Measurements from ENCODE around the gene AGT. TPM values are rescaled to one million over a fixed set of nuclear protein-coding genes. Genes with fewer than 3 reads are reported as not detected.

The AGT gene
- total RNA-seq, 1 experiment from 2014 or later, result not detected

DNA sequence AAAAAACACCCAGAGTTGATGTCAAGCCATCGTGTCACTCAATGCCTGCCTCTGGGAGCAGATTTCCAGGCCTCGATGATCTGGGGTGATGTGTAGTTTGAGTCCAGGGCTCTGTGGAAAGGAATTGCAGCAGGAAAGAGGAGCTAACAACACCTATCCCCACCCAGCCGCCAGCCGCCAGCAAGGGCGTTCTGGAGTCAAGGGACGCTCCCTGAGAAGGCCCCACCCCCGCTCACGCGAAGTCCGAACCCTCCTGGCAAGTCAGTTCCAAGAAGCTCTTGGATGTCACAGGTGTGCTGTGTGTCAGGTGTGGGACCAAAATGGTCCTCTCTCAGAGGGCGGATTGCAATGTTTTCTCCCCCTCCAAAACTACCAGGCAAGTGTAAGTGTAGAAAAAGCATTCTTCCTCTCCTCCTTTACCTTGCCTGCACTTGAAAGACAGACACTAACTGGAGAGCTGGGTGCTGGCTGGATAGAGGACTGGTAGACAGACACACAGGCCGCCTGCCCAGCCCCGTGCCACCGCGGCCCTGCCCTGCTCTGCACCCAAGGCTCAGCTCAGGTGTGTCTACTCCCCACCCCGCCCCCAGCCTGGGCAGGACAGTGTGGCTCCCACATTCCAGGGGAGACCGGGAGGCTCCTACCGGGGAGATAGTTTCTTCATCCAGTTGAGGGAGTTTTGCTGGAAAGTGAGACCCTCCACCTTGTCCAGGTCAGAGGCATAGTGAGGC is 8.5 kb downstream of the AGT start:
- no peak overlapping the region for H3K27ac ChIP-seq (ENCODE audit: low read length)
- no peaks in the 10 kb centered on the region for H3K9me2 ChIP-seq (replicated peaks; ENCODE audit: low read length)
- CTCF ChIA-PET, result no interaction called here
- ATAC-seq (no peak), DNase-seq (no peak)
- no peaks in the 10 kb centered on the region for H3K9me3 ChIP-seq (ENCODE audit: low read length)
- no peak overlapping the region for H3K9ac ChIP-seq (ENCODE audit: low read length)
- POLR2A ChIA-PET (ENCODE audit: unreplicated experiment), result no interaction called here
- H3K4me1 ChIP-seq (ENCODE audit: insufficient read depth, low read length), result no peaks in the 10 kb centered on the region
- H3F3A ChIP-seq (ENCODE audit: low read length, unreplicated experiment), result no peaks in the 10 kb centered on the region
- H4K20me1 ChIP-seq (ENCODE audit: low read length), result no peaks in the 10 kb centered on the region
- intact Hi-C loops (cut with micrococcal nuclease), result no loop called here
- no TSS peak for BruUV-seq (replicated peaks)
- H3K4me3 ChIP-seq (ENCODE audit: low read length), result no peak overlapping the region
- no peak for TF ChIP-seq EZH2 (IDR thresholded peaks at IDR 0.05; ENCODE audit: low read length, unreplicated experiment)
- no peak for TF ChIP-seq EZH2phosphoT487 (IDR thresholded peaks at IDR 0.05; ENCODE audit: borderline replicate concordance, low read length)
- TF ChIP-seq, protein P1, sequence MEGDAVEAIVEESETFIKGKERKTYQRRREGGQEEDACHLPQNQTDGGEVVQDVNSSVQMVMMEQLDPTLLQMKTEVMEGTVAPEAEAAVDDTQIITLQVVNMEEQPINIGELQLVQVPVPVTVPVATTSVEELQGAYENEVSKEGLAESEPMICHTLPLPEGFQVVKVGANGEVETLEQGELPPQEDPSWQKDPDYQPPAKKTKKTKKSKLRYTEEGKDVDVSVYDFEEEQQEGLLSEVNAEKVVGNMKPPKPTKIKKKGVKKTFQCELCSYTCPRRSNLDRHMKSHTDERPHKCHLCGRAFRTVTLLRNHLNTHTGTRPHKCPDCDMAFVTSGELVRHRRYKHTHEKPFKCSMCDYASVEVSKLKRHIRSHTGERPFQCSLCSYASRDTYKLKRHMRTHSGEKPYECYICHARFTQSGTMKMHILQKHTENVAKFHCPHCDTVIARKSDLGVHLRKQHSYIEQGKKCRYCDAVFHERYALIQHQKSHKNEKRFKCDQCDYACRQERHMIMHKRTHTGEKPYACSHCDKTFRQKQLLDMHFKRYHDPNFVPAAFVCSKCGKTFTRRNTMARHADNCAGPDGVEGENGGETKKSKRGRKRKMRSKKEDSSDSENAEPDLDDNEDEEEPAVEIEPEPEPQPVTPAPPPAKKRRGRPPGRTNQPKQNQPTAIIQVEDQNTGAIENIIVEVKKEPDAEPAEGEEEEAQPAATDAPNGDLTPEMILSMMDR (conservative IDR thresholded peaks at IDR 0.05; ENCODE audit: low read depth, low read length), result no peak
- H3K36me3 ChIP-seq (ENCODE audit: low read depth, low read length), result no peaks in the 10 kb centered on the region
- no peaks in the 10 kb centered on the region for H3K27me3 ChIP-seq (ENCODE audit: low read length)
- no peak overlapping the region for H2AFZ ChIP-seq (ENCODE audit: low read length)
- no peaks in the 10 kb centered on the region for H3K79me2 ChIP-seq (ENCODE audit: low read length)
- no peak overlapping the region for H3K4me2 ChIP-seq (ENCODE audit: low read length)

DNA sequence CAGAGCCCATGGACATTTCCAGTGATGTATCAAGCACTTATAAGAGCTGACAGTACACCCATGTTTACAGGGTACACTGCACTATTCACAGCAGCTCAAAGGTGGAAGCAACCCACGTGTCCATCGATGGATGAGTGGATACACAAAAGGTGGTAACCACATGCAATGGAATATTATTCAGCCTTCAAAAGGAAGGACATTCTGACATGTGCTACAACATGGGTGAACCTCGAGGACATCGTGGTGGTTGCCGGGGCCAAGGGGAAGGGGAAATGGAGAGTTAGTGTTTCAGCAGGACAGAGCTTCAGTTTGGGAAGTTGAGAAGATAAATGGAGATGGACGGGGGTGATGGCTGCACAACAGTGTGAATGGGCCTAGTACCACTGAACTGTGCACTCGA is 9.1 kb downstream of the AGT start:
- Histone ChIP-seq H2AFZ (ENCODE audit: low read length) (no peak overlapping the region), H3K27me3 (ENCODE audit: low read length) (no peaks in the 10 kb centered on the region), H3F3A (ENCODE audit: low read length, unreplicated experiment) (no peaks in the 10 kb centered on the region), H3K27ac (ENCODE audit: low read length) (no peak overlapping the region), H3K79me2 (ENCODE audit: low read length) (no peaks in the 10 kb centered on the region), H3K9me3 (ENCODE audit: low read length) (no peaks in the 10 kb centered on the region), H3K9ac (ENCODE audit: low read length) (no peak overlapping the region), H3K4me3 (ENCODE audit: low read length) (no peak overlapping the region), H3K9me2 (replicated peaks; ENCODE audit: low read length) (no peaks in the 10 kb centered on the region), H3K4me1 (ENCODE audit: insufficient read depth, low read length) (no peaks in the 10 kb centered on the region), H3K36me3 (ENCODE audit: low read depth, low read length) (no peaks in the 10 kb centered on the region), H3K4me2 (ENCODE audit: low read length) (no peak overlapping the region), H4K20me1 (ENCODE audit: low read length) (no peaks in the 10 kb centered on the region)
- intact Hi-C loops (cut with micrococcal nuclease), result no loop called here
- POLR2A ChIA-PET (ENCODE audit: unreplicated experiment), result no interaction called here
- no peak for ATAC-seq
- no peak for TF ChIP-seq EZH2 (IDR thresholded peaks at IDR 0.05; ENCODE audit: low read length, unreplicated experiment)
- TF ChIP-seq EZH2phosphoT487 (IDR thresholded peaks at IDR 0.05; ENCODE audit: borderline replicate concordance, low read length), result no peak
- TF ChIP-seq, protein P1 (conservative IDR thresholded peaks at IDR 0.05; ENCODE audit: low read depth, low read length), result no peak
- no peak for DNase-seq
- CTCF ChIA-PET, result no interaction called here
- BruUV-seq (replicated peaks), result no TSS peak

DNA sequence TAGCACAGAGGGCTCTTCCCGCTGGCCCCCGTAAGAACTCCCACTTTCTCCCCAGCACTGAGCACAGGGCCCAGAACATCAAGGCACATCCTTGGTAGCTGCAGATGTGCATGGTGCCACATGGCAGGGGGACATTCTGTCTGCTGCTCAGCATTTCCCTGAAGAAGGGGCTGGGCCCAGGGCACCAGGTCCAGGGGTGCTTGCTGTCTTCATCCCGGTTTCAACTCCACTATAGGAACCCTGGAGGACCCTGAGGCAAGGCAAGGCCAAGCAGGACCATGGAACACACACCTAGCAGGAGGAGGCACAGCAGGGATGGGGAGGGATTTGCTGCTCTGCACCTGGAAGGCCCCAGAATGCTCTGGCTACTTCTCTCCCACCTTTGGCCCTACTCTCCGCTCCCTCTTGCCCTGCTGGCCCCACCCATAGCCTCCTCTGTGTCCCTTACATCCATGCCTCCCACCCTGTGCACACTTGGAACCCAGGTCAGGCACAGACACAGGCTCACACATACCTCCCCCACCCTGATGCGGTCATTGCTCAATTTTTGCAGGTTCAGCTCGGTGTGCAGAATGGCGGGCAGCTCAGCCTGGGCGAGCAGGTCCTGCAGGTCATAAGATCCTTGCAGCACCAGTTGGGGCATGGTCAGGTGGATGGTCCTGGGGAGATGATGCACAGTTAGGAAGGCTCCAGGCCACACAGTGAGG is 10.1 kb downstream of the AGT start:
- no peaks in the 10 kb centered on the region for H3K27me3 ChIP-seq (ENCODE audit: low read length)
- no peaks in the 10 kb centered on the region for H3K9me3 ChIP-seq (ENCODE audit: low read length)
- no peaks in the 10 kb centered on the region for H3K36me3 ChIP-seq (ENCODE audit: low read depth, low read length)
- H3K4me2 ChIP-seq (ENCODE audit: low read length), result no peak overlapping the region
- H3K27ac ChIP-seq (ENCODE audit: low read length), result no peak overlapping the region
- H3K79me2 ChIP-seq (ENCODE audit: low read length), result no peaks in the 10 kb centered on the region
- no TSS peak for BruUV-seq (replicated peaks)
- no peak for ATAC-seq
- H3K9ac ChIP-seq (ENCODE audit: low read length), result no peak overlapping the region
- H2AFZ ChIP-seq (ENCODE audit: low read length), result no peak overlapping the region
- DNase-seq, result no peak
- H4K20me1 ChIP-seq (ENCODE audit: low read length), result no peaks in the 10 kb centered on the region
- TF ChIP-seq, protein P1 (conservative IDR thresholded peaks at IDR 0.05; ENCODE audit: low read depth, low read length), result no peak
- no peak for TF ChIP-seq EZH2 (IDR thresholded peaks at IDR 0.05; ENCODE audit: low read length, unreplicated experiment)
- TF ChIP-seq EZH2phosphoT487 (IDR thresholded peaks at IDR 0.05; ENCODE audit: borderline replicate concordance, low read length), result no peak
- H3K4me3 ChIP-seq (ENCODE audit: low read length), result no peak overlapping the region
- H3K9me2 ChIP-seq (replicated peaks; ENCODE audit: low read length), result no peaks in the 10 kb centered on the region
- ChIA-PET CTCF (no interaction called here), POLR2A (ENCODE audit: unreplicated experiment) (no interaction called here)
- no peaks in the 10 kb centered on the region for H3F3A ChIP-seq (ENCODE audit: low read length, unreplicated experiment)
- no peaks in the 10 kb centered on the region for H3K4me1 ChIP-seq (ENCODE audit: insufficient read depth, low read length)
- intact Hi-C loops (cut with micrococcal nuclease), result no loop called here

Measured in PC-3 (cell line).